ENCODE data around the gene GALE.
A peak's percentile ranks its signal among the peaks of the same experiment; 100 is the strongest.

Gene GALE

DNA sequence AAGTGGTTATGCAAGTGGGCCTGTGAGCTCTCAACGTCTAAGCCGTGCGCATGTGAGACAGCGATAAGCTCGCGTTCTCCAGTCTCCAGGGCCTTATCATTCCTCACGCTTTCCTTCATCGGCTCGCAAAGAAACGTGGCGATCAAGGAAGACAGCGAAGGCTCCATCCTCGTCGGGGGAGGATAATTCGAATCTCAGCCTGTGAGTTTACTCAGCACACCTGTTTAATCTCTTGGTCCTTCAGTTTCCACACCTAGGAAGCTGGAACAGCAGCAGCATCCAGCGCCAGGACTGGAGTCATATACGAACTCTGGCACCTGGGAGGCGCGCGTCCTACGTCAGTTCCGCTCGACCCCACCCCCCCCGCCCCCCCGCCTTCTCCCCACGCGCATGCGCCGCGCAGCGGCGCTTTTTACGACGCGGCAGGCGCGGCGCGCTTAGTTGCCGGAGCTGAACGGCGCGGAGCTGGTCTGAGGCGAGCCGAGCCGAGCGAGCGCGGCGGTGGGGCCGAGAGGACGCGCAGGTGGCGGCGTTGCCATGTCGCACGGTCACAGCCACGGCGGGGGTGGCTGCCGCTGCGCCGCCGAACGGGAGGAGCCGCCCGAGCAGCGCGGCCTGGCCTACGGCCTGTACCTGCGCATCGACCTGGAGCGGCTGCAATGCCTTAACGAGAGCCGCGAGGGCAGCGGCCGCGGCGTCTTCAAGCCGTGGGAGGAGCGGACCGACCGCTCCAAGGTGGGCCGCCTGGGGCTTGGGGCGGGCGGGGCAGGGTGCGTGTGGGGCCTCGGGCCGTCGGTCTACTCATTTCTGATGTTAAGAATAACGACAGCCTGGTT lies 22.4 kb downstream of the GALE start, which contains the start of gene PITHD1:
Gene PITHD1, plus strand, starts transcription at position 440 of the 836 bp plus-strand sequence. Its CDS starts 98 bp downstream, at position 538.
- TF ChIP-seq MAX (IDR thresholded peaks at IDR 0.05; ENCODE audit: low read depth, low read length) (peak; percentile 73), POLR2A (IDR thresholded peaks at IDR 0.05; ENCODE audit: extremely low read depth, insufficient read length) (peak; percentile 81), MYC (IDR thresholded peaks at IDR 0.05; ENCODE audit: low read depth, low read length) (peak; percentile 78)
- TF ChIP-seq, protein P1, sequence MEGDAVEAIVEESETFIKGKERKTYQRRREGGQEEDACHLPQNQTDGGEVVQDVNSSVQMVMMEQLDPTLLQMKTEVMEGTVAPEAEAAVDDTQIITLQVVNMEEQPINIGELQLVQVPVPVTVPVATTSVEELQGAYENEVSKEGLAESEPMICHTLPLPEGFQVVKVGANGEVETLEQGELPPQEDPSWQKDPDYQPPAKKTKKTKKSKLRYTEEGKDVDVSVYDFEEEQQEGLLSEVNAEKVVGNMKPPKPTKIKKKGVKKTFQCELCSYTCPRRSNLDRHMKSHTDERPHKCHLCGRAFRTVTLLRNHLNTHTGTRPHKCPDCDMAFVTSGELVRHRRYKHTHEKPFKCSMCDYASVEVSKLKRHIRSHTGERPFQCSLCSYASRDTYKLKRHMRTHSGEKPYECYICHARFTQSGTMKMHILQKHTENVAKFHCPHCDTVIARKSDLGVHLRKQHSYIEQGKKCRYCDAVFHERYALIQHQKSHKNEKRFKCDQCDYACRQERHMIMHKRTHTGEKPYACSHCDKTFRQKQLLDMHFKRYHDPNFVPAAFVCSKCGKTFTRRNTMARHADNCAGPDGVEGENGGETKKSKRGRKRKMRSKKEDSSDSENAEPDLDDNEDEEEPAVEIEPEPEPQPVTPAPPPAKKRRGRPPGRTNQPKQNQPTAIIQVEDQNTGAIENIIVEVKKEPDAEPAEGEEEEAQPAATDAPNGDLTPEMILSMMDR (IDR thresholded peaks at IDR 0.05; ENCODE audit: low read depth, low read length) = no peak
- peak; percentile 86 for DNase-seq (ENCODE audit: low read depth)
- peak within 1 kb of the TSS; percentile 94 for H3K4me3 ChIP-seq (ENCODE audit: low read depth, low read length)

- TF ChIP-seq POLR2A (IDR thresholded peaks at IDR 0.05; ENCODE audit: extremely low read depth, insufficient read length) = no peak
- TF ChIP-seq, protein P1 (IDR thresholded peaks at IDR 0.05; ENCODE audit: low read depth, low read length) = no peak
- TF ChIP-seq MYC (IDR thresholded peaks at IDR 0.05; ENCODE audit: low read depth, low read length) = no peak
- DNase-seq (ENCODE audit: low read depth) = no peak
- H3K4me3 ChIP-seq (ENCODE audit: low read depth, low read length) = no peak overlapping the region
Observed at GRCh38 chr1:23776217-23776616, 24.3 kb downstream of the GALE start.

DNA sequence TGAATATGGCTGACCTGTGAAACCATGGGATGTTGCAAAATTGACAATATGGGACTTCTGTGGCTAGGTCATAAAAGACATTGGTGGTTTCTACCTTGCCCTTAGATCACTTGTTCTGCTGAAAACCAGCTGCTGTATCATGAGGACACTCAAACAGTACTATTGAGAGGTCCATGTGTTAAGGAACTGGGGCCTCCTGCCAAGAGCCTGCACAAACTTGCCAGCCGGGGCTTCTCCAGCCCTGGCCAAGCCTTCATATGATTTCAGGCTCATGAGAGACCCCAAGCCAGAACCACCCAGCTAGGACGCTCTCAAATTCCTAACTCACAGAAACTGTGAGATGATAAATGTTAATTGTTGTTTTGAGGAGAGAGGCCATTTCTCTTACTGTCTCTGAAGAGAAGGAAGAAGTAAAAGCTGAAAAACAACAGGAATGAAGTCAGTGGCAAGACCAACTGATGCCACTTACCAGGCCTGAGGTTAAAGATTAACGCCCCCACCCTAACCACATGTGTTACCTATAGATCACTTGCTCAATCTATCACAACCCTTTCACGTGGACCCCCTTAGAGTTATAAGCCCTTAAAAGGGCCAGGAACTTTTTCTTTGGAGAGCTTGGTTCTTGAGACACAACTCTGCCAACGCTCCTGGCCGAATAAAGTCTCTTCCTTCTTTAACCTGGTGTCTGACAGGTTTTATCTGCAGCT lies 26.2 kb downstream of the GALE start:
- TF ChIP-seq MAX (IDR thresholded peaks at IDR 0.05; ENCODE audit: low read depth, low read length) (no peak), POLR2A (IDR thresholded peaks at IDR 0.05; ENCODE audit: extremely low read depth, insufficient read length) (no peak), MYC (IDR thresholded peaks at IDR 0.05; ENCODE audit: low read depth, low read length) (no peak)
- TF ChIP-seq, protein P1 (IDR thresholded peaks at IDR 0.05; ENCODE audit: low read depth, low read length) = no peak
- DNase-seq (ENCODE audit: low read depth) = peak; percentile 37
- no peak overlapping the region for H3K4me3 ChIP-seq (ENCODE audit: low read depth, low read length)

GRCh38 chr1:23772854-23773242 lies 27.7 kb downstream of the GALE start:
- no peak for TF ChIP-seq POLR2A (IDR thresholded peaks at IDR 0.05; ENCODE audit: extremely low read depth, insufficient read length)
- TF ChIP-seq, protein P1 (IDR thresholded peaks at IDR 0.05; ENCODE audit: low read depth, low read length) = no peak
- no peak for TF ChIP-seq MYC (IDR thresholded peaks at IDR 0.05; ENCODE audit: low read depth, low read length)
- no peak for TF ChIP-seq MAX (IDR thresholded peaks at IDR 0.05; ENCODE audit: low read depth, low read length)

GRCh38 chr1:23772049-23772853 lies 28.3 kb downstream of the GALE start:
- H3K4me3 ChIP-seq (ENCODE audit: low read depth, low read length) = no peak overlapping the region
- DNase-seq (ENCODE audit: low read depth) = peak; percentile 83

More at GRCh38 chr1:23772854-23773242, 27.7 kb downstream of the GALE start:
- no peak for DNase-seq (ENCODE audit: low read depth)
- no peak overlapping the region for H3K4me3 ChIP-seq (ENCODE audit: low read depth, low read length)

More at GRCh38 chr1:23772049-23772853, 28.3 kb downstream of the GALE start:
- TF ChIP-seq MAX (IDR thresholded peaks at IDR 0.05; ENCODE audit: low read depth, low read length) = no peak
- TF ChIP-seq, protein P1 (IDR thresholded peaks at IDR 0.05; ENCODE audit: low read depth, low read length) = peak; percentile 93
